GM12875 (cell line): Measurements from ENCODE around the gene PIK3C2G.
"Not testable (repeated sequence)": the region's sequence is repeated elsewhere in the genome, so short reads cannot be mapped to it uniquely, and the experiment has no call there.

ENCODE experiments used
- H3K4me3 ChIP-seq: one replicate; pipeline ENCODE4 v1.5.1; 2011; ENCODE audit warnings: low read depth, low read length, control low read depth
- CTCF ChIP-seq: IDR thresholded peaks from 2 replicates; pipeline ENCODE4 v1.5.1; 2011; ENCODE audit warnings: low read depth, mild to moderate bottlenecking, control low read depth, inconsistent platforms, low read length, moderate library complexity, borderline replicate concordance; ENCODE audit not compliant: insufficient read depth

PIK3C2G gene

GRCh38 chr12:18483698-18484325 is 222.5 kb downstream of the PIK3C2G start:
- H3K4me3 ChIP-seq: no peak overlapping the region
- TF ChIP-seq CTCF: no peak

- H3K4me3 ChIP-seq: no peak overlapping the region
- TF ChIP-seq CTCF: no peak
Observed at GRCh38 chr12:18486036-18486435, 224.7 kb downstream of the PIK3C2G start.

GRCh38 chr12:18487509-18487908 is 226.2 kb downstream of the PIK3C2G start:
- no peak overlapping the region for H3K4me3 ChIP-seq
- no peak for TF ChIP-seq CTCF

- no peak for TF ChIP-seq CTCF
- H3K4me3 ChIP-seq: no peak overlapping the region
Observed at GRCh38 chr12:18492372-18493025, 231.2 kb downstream of the PIK3C2G start.

- no peak for TF ChIP-seq CTCF
- no peak overlapping the region for H3K4me3 ChIP-seq
Observed at GRCh38 chr12:18496156-18496555, 234.8 kb downstream of the PIK3C2G start.

GRCh38 chr12:18500160-18500574 is 238.8 kb downstream of the PIK3C2G start:
- H3K4me3 ChIP-seq: not testable (repeated sequence)

GRCh38 chr12:18500736-18501135 is 239.4 kb downstream of the PIK3C2G start:
- not testable (repeated sequence) for H3K4me3 ChIP-seq

- H3K4me3 ChIP-seq: no peak overlapping the region
- TF ChIP-seq CTCF: no peak
Observed at GRCh38 chr12:18502422-18502968, 241.2 kb downstream of the PIK3C2G start.
